Measurements from ENCODE around the gene RPL9.
"Not testable (repeated sequence)": the region's sequence is repeated elsewhere in the genome, so short reads cannot be mapped to it uniquely, and the experiment has no call there.

Gene RPL9

DNA sequence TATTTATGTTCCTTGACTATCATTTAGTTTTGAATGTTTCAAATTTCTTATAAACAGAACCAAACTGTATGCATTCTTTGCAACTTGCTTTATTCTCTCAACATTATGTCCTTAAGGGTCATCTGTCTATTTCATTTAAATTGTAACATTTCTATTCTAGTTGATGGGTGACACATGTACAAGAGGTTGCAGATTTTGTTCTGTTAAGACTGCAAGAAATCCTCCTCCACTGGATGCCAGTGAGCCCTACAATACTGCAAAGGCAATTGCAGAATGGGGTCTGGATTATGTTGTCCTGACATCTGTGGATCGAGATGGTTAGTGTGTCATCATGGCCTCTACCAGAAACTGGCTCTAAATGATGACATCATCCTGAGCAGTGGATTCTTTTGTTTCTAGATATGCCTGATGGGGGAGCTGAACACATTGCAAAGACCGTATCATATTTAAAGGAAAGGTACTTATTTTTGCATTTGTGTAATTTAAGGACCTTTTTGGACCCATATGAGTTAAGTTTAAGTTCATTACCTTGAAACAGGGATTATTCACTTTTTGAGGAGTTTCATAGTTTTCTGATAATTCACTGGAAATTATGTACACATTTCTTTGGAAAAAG is 6.3 kb upstream of the RPL9 start:
- Histone ChIP-seq H3K9me3 (ENCODE audit: control insufficient read depth, low read length) (no peaks in the 10 kb centered on the region), H3K4ac (ENCODE audit: low read depth in 1 of 2, low read length in 2 of 2) (no peak overlapping the region), H2AFZ (ENCODE audit: low read depth, low read length) (no peak overlapping the region), H4K8ac (ENCODE audit: low read length) (peak overlapping the region; percentile 80), H4K91ac (ENCODE audit: low read length) (no peak overlapping the region), H3K4me3 (ENCODE audit: insufficient read depth in 1 of 2, low read depth in 1 of 2, low read length in 2 of 2) (peak overlapping the region in 1 of 2 experiments; percentile 6), H2BK120ac (ENCODE audit: low read depth, low read length) (no peak overlapping the region), H2BK15ac (ENCODE audit: low read depth, poor library complexity, severe bottlenecking) (no peak overlapping the region), H2BK12ac (ENCODE audit: low read length in 2 of 2) (no peak overlapping the region), H2AK5ac (ENCODE audit: low read length, severe bottlenecking) (no peak overlapping the region), H3K27ac (ENCODE audit: low read length, poor library complexity, severe bottlenecking) (peak overlapping the region; percentile 41), H3K4me1 (ENCODE audit: control insufficient read depth, insufficient read depth, low read depth, low read length) (peaks cover 3% of the 10 kb centered on the region), H3K18ac (ENCODE audit: low read depth in 1 of 2, low read length in 2 of 2) (no peak overlapping the region), H3K79me1 (replicated peaks; ENCODE audit: low read length, poor library complexity, severe bottlenecking) (peaks cover 12% of the 10 kb centered on the region), H3K9ac (ENCODE audit: low read length) (peak overlapping the region; percentile 89), H2BK5ac (ENCODE audit: low read depth, low read length, poor library complexity, severe bottlenecking) (no peak overlapping the region), H3K36me3 (ENCODE audit: control insufficient read depth in 1 of 2, insufficient read depth in 2 of 2, low read depth in 1 of 2, low read length in 2 of 2) (peaks cover 7 to 37% of the 10 kb centered on the region in 2 experiments), H3K27me3 (ENCODE audit: control insufficient read depth in 1 of 2, insufficient read depth in 1 of 2, low read length in 2 of 2) (no peaks in the 10 kb centered on the region), H3K4me2 (ENCODE audit: low read length, poor library complexity, severe bottlenecking) (no peak overlapping the region), H3K23ac (ENCODE audit: low read length in 2 of 2) (no peak overlapping the region), H3K14ac (ENCODE audit: low read length in 2 of 2) (no peak overlapping the region)
- 0% methylated on average over 2 of the region's 2 CpGs for WGBS
- DNase-seq = peak; percentile 96

GRCh38 chr4:39458161-39458504 is 589 bp downstream of the RPL9 start:
- under 1% methylated on average over 13 of the region's 13 CpGs for WGBS

GRCh38 chr4:39456946-39457763 is 1.6 kb downstream of the RPL9 start:
- Histone ChIP-seq H3K36me3 (ENCODE audit: control insufficient read depth in 1 of 2, insufficient read depth in 2 of 2, low read depth in 1 of 2, low read length in 2 of 2) (peaks cover 11 to 61% of the 10 kb centered on the region in 2 experiments), H4K91ac (ENCODE audit: low read length) (no peak overlapping the region), H3K4me2 (ENCODE audit: low read length, poor library complexity, severe bottlenecking) (peak overlapping the region; percentile 64), H3K4ac (ENCODE audit: low read depth in 1 of 2, low read length in 2 of 2) (no peak overlapping the region), H3K18ac (ENCODE audit: low read depth in 1 of 2, low read length in 2 of 2) (no peak overlapping the region), H2AK5ac (ENCODE audit: low read length, severe bottlenecking) (no peak overlapping the region), H3K27ac (ENCODE audit: low read length, poor library complexity, severe bottlenecking) (no peak overlapping the region), H3K4me1 (ENCODE audit: control insufficient read depth, insufficient read depth, low read depth, low read length) (peaks cover 5% of the 10 kb centered on the region), H3K27me3 (ENCODE audit: control insufficient read depth in 1 of 2, insufficient read depth in 1 of 2, low read length in 2 of 2) (no peaks in the 10 kb centered on the region), H3K23ac (ENCODE audit: low read length in 2 of 2) (no peak overlapping the region), H2BK5ac (ENCODE audit: low read depth, low read length, poor library complexity, severe bottlenecking) (no peak overlapping the region), H2BK15ac (ENCODE audit: low read depth, poor library complexity, severe bottlenecking) (no peak overlapping the region), H2AFZ (ENCODE audit: low read depth, low read length) (no peak overlapping the region), H2BK120ac (ENCODE audit: low read depth, low read length) (no peak overlapping the region), H3K14ac (ENCODE audit: low read length in 2 of 2) (no peak overlapping the region), H3K9ac (ENCODE audit: low read length) (peak overlapping the region; percentile 97), H3K4me3 (ENCODE audit: insufficient read depth in 1 of 2, low read depth in 1 of 2, low read length in 2 of 2) (peak overlapping the region in 1 of 2 experiments; percentile 90), H4K8ac (ENCODE audit: low read length) (no peak overlapping the region), H3K79me1 (replicated peaks; ENCODE audit: low read length, poor library complexity, severe bottlenecking) (peaks cover 8% of the 10 kb centered on the region), H2BK12ac (ENCODE audit: low read length in 2 of 2) (no peak overlapping the region), H3K9me3 (ENCODE audit: control insufficient read depth, low read length) (no peaks in the 10 kb centered on the region)
- WGBS = 74% methylated on average over 10 of the region's 10 CpGs
- no peak for DNase-seq

More at GRCh38 chr4:39458161-39458504, 589 bp downstream of the RPL9 start:
- Histone ChIP-seq H3K27ac (ENCODE audit: low read length, poor library complexity, severe bottlenecking) (peak overlapping the region; percentile 96), H4K8ac (ENCODE audit: low read length) (peak overlapping the region; percentile 54), H3K4me2 (ENCODE audit: low read length, poor library complexity, severe bottlenecking) (peak overlapping the region; percentile 64), H3K18ac (ENCODE audit: low read depth in 1 of 2, low read length in 2 of 2) (peak overlapping the region; percentile 75 to 93), H2BK5ac (ENCODE audit: low read depth, low read length, poor library complexity, severe bottlenecking) (peak overlapping the region; percentile 97), H3K4me3 (ENCODE audit: insufficient read depth in 1 of 2, low read depth in 1 of 2, low read length in 2 of 2) (peak overlapping the region; percentile 83 to 90), H3K23ac (ENCODE audit: low read length in 2 of 2) (peak overlapping the region in 1 of 2 experiments; percentile 52), H3K9ac (ENCODE audit: low read length) (peak overlapping the region; percentile 97), H3K36me3 (ENCODE audit: control insufficient read depth in 1 of 2, insufficient read depth in 2 of 2, low read depth in 1 of 2, low read length in 2 of 2) (peaks cover 11 to 56% of the 10 kb centered on the region in 2 experiments), H3K14ac (ENCODE audit: low read length in 2 of 2) (peak overlapping the region in 1 of 2 experiments; percentile 95), H3K4ac (ENCODE audit: low read depth in 1 of 2, low read length in 2 of 2) (peak overlapping the region; percentile 58 to 98), H2AK5ac (ENCODE audit: low read length, severe bottlenecking) (peak overlapping the region; percentile 83)
- H3K79me1 ChIP-seq (replicated peaks; ENCODE audit: low read length, poor library complexity, severe bottlenecking); H2BK120ac ChIP-seq (ENCODE audit: low read depth, low read length); H2BK15ac ChIP-seq (ENCODE audit: low read depth, poor library complexity, severe bottlenecking); H3K9me3 ChIP-seq (ENCODE audit: control insufficient read depth, low read length); H4K91ac ChIP-seq (ENCODE audit: low read length); H2BK12ac ChIP-seq (ENCODE audit: low read length in 2 of 2); H2AFZ ChIP-seq (ENCODE audit: low read depth, low read length); DNase-seq; H3K4me1 ChIP-seq (ENCODE audit: control insufficient read depth, insufficient read depth, low read depth, low read length); H3K27me3 ChIP-seq (ENCODE audit: control insufficient read depth in 1 of 2, insufficient read depth in 1 of 2, low read length in 2 of 2): not testable (repeated sequence)

- H3K27ac ChIP-seq (ENCODE audit: low read length, poor library complexity, severe bottlenecking) = no peak overlapping the region
- no peak overlapping the region for H4K8ac ChIP-seq (ENCODE audit: low read length)
- no peak for DNase-seq
- no peak overlapping the region for H2AFZ ChIP-seq (ENCODE audit: low read depth, low read length)
- H3K14ac ChIP-seq (ENCODE audit: low read length in 2 of 2) = no peak overlapping the region
- H3K36me3 ChIP-seq (ENCODE audit: control insufficient read depth in 1 of 2, insufficient read depth in 2 of 2, low read depth in 1 of 2, low read length in 2 of 2) = peaks cover 15 to 75% of the 10 kb centered on the region in 2 experiments
- H2BK5ac ChIP-seq (ENCODE audit: low read depth, low read length, poor library complexity, severe bottlenecking) = no peak overlapping the region
- peaks cover 6% of the 10 kb centered on the region for H3K79me1 ChIP-seq (replicated peaks; ENCODE audit: low read length, poor library complexity, severe bottlenecking)
- no peak overlapping the region for H2BK12ac ChIP-seq (ENCODE audit: low read length in 2 of 2)
- H3K4me2 ChIP-seq (ENCODE audit: low read length, poor library complexity, severe bottlenecking) = no peak overlapping the region
- peak overlapping the region; percentile 97 for H3K9ac ChIP-seq (ENCODE audit: low read length)
- H3K27me3 ChIP-seq (ENCODE audit: control insufficient read depth in 1 of 2, insufficient read depth in 1 of 2, low read length in 2 of 2) = no peaks in the 10 kb centered on the region
- 95% methylated on average over 5 of the region's 6 CpGs for WGBS
- H4K91ac ChIP-seq (ENCODE audit: low read length) = no peak overlapping the region
- no peak overlapping the region for H3K18ac ChIP-seq (ENCODE audit: low read depth in 1 of 2, low read length in 2 of 2)
- H2BK15ac ChIP-seq (ENCODE audit: low read depth, poor library complexity, severe bottlenecking) = no peak overlapping the region
- H3K9me3 ChIP-seq (ENCODE audit: control insufficient read depth, low read length) = no peaks in the 10 kb centered on the region
- no peak overlapping the region for H3K23ac ChIP-seq (ENCODE audit: low read length in 2 of 2)
- no peak overlapping the region for H2AK5ac ChIP-seq (ENCODE audit: low read length, severe bottlenecking)
- peak overlapping the region in 1 of 2 experiments; percentile 90 for H3K4me3 ChIP-seq (ENCODE audit: insufficient read depth in 1 of 2, low read depth in 1 of 2, low read length in 2 of 2)
- H3K4ac ChIP-seq (ENCODE audit: low read depth in 1 of 2, low read length in 2 of 2) = no peak overlapping the region
- H2BK120ac ChIP-seq (ENCODE audit: low read depth, low read length) = no peak overlapping the region
- H3K4me1 ChIP-seq (ENCODE audit: control insufficient read depth, insufficient read depth, low read depth, low read length) = peaks cover 9% of the 10 kb centered on the region
These were observed 3.2 kb downstream of the RPL9 start for GRCh38 chr4:39455486-39455885.
